Measurements from ENCODE around the gene CCT7.

CCT7 gene

GRCh38 chr2:73205611-73206010 is 28.5 kb upstream of the CCT7 start:
- no peak for TF ChIP-seq CTCF (IDR thresholded peaks at IDR 0.05; ENCODE audit: insufficient read depth, missing control alignments)
- FAIRE-seq = no peak
- DNase-seq (ENCODE audit: insufficient read length, low spot score) = no peak

GRCh38 chr2:73208258-73208657 is 25.9 kb upstream of the CCT7 start:
- DNase-seq (ENCODE audit: insufficient read length, low spot score) (no peak), FAIRE-seq (no peak)
- TF ChIP-seq CTCF (IDR thresholded peaks at IDR 0.05; ENCODE audit: insufficient read depth, missing control alignments) = no peak

- FAIRE-seq (no peak), DNase-seq (ENCODE audit: insufficient read length, low spot score) (no peak)
- no peak for TF ChIP-seq CTCF (IDR thresholded peaks at IDR 0.05; ENCODE audit: insufficient read depth, missing control alignments)
These were observed 24.1 kb upstream of the CCT7 start for GRCh38 chr2:73210019-73210418.

GRCh38 chr2:73210696-73211095 is 23.4 kb upstream of the CCT7 start:
- FAIRE-seq (no peak), DNase-seq (ENCODE audit: insufficient read length, low spot score) (no peak)
- no peak for TF ChIP-seq CTCF (IDR thresholded peaks at IDR 0.05; ENCODE audit: insufficient read depth, missing control alignments)

- FAIRE-seq (no peak), DNase-seq (ENCODE audit: insufficient read length, low spot score) (no peak)
- no peak for TF ChIP-seq CTCF (IDR thresholded peaks at IDR 0.05; ENCODE audit: insufficient read depth, missing control alignments)
These were observed 22.0 kb upstream of the CCT7 start for GRCh38 chr2:73212098-73212447.

GRCh38 chr2:73212448-73213176 is 21.5 kb upstream of the CCT7 start:
- FAIRE-seq = no peak
- TF ChIP-seq CTCF (IDR thresholded peaks at IDR 0.05; ENCODE audit: insufficient read depth, missing control alignments) = peak; percentile 78
- peak; percentile 71 for DNase-seq (ENCODE audit: insufficient read length, low spot score)

GRCh38 chr2:73214120-73215035 is 19.7 kb upstream of the CCT7 start, which contains the start of gene SMYD5:
SMYD5 (plus strand) TSS chr2:73214245; CDS start chr2:73214267, 22 bp downstream.
- peak; percentile 75 for DNase-seq (ENCODE audit: insufficient read length, low spot score)
- no peak for TF ChIP-seq CTCF (IDR thresholded peaks at IDR 0.05; ENCODE audit: insufficient read depth, missing control alignments)
- FAIRE-seq = no peak

All from D721Med (cell line).